GM21737 (cell line): ENCODE measurements around the gene MESP1.
"Not testable (repeated sequence)": the region's sequence is repeated elsewhere in the genome, so short reads cannot be mapped to it uniquely, and the experiment has no call there.

Experiments used
- ATAC-seq: cut with Tn5 transposase; IDR thresholded peaks from one replicate; pipeline ENCODE4 v1.9.1; 2021; ENCODE audit warnings: mild to moderate bottlenecking, moderate library complexity; ENCODE audit not compliant: unreplicated experiment

The MESP1 gene

DNA sequence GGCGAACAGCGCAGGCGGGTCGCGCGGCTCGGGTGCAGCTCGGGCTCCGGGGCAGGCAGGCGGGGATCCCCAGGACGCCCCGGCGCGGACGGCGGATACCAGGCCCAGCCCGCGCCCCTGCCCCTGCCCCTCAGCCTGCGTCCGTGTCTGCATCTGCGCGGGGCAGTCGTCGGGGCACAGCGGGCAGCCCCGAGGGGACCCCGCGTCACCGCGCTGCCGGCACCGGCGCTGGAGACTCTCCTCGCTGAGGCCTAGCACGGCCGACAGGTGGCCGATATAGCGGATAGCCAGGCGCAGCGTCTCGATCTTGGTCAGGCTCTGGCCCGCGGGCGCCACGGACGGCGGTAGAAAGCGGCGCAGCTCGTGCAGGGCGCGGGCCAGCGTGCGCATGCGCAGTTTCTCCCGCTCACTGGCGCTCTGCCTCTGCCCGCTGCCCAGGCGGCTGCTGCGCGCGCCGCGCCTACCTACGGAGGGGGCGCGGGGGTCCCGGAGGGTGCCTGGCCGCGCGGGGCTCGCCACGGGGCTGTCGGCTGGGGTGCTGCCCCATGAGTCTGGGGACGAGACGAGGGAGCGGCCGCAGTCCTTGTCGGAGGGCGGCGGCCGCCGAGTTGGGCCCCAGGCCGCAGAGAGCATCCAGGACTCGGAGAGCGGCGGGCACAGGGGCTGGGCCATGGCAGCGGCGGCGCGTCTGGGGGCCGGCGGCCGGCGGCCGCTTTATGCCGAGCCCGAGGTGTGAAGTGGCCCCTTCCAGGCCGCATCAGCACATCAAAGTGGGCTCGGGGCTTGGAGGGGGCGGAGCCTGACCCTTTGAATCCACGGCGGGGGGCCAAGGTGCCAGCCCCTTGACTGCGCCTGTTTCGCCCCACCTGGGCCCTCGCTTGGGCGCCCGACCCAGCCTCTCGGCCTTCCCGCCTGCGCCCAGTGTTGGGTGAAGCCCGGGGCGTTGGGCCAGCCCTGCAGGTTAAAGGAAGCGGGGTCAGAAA, at the start of gene MESP1:
Gene MESP1 (minus strand): TSS at position 690 of the 983 bp plus-strand sequence. CDS start 18 bp downstream, at position 672.
- peak; percentile 95 for ATAC-seq

DNA sequence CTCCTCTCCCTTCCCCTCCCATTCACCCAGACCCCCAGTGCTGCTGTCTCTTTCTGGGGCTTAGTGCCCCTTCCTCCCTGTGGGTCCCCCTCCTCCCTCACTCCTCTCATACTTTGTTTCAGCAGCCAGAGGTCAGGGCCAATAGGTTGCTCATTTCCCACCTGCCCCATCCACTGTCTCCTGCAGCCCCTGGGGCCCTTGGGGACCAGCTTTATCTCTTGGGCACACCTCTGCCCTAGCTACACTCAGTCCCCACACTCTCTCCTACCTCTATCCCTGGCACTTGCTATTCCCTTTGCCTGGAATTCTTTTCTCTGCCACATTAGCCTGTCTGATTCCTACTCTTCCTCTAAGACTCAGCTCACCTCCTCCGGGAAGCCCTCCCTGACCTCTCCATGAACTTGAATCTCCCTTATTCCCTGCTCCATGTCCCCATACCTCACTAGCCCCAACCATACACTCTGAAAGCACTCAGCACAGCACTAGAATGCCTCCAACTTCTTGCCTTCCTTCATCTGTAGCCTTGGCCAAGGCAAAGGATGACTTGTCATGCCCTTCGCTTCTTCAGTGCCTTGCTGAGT, 49.0 kb upstream of the MESP1 start:
- no peak for ATAC-seq

- ATAC-seq: no peak
Observed at GRCh38 chr15:89799011-89799911, 48.2 kb upstream of the MESP1 start.

DNA sequence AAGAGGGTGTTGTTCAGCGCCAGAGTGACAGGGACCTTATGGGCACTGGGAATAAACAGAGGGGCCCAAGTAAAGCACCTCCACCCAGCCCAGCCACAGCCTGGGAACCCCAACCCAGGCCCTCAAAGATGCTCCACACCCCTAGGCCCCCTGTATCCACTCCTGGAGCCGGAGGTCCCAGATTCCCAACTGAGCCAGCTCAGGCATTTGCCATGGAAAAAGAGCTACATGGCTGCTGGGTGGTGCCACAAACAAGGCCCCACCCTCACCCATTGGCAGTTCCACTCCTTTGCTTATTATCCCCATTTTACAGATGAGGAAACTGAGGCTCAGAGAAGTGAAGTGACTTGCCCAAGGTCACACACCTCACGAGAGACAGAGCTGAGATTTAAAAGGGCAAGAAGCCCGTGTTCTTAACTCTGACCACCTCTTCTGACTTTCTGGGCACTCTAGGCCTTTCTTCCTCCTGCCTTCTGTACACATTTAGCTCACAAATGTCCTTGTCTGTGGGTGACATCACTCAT, 46.7 kb upstream of the MESP1 start:
- no peak for ATAC-seq

- no peak for ATAC-seq
Observed at GRCh38 chr15:89795996-89796395, 44.9 kb upstream of the MESP1 start.

- ATAC-seq: no peak
Observed at GRCh38 chr15:89794627-89795241, 43.7 kb upstream of the MESP1 start.

DNA sequence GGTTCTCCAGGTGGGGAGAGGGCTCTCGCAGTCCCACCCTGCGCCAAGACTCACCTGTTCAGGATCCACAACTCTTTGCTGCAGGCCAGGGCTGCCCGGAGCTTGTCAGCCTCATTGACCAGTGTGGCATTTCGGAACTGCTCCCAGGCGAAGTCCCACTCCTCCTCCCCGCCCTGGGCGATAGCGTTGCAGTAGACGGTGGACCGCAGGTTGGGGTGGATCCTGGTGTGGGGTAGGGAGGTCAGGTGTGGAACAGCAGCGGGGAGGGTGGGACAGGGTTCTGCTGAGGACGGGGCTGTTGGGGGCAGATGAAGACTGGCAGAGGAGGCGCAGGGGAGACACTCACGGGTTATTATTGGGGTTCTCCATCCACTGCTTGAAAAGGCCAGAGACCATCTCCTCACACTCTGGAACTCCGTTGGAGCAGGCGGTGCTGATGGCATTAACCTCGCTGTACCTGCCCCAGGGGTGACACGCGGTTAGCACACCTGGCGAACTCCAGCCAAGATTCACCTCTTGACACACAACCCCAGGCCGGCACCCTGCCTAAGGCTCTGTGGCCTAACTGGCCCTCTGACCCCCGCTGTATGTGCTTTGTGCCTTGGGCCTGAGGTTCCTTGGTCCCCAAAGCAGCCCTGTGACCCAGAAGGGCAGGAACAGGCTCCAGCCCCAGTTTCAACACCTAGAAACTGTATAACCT, 41.2 kb upstream of the MESP1 start:
- ATAC-seq: no peak

GRCh38 chr15:89790661-89791060, 39.6 kb upstream of the MESP1 start:
- no peak for ATAC-seq

DNA sequence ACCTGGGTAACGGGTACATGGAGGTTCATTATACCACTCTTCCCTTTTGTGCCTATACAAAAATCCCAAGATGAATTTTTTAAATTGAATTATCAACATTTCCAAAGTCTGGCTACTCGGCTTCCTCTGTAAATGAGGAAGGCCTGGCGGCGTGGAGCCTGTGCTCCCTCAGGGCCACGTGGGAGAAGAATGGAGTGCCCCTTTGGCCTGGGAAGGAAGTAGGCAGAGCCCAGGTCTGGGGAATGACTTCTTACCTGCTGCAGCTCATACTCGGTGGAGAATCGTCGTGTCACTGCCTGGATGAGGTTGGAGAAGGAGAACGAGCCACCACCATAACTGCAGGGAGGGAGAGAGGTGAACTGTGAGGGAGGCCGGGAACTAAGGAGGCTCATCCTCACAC, 39.2 kb upstream of the MESP1 start:
- ATAC-seq: no peak

DNA sequence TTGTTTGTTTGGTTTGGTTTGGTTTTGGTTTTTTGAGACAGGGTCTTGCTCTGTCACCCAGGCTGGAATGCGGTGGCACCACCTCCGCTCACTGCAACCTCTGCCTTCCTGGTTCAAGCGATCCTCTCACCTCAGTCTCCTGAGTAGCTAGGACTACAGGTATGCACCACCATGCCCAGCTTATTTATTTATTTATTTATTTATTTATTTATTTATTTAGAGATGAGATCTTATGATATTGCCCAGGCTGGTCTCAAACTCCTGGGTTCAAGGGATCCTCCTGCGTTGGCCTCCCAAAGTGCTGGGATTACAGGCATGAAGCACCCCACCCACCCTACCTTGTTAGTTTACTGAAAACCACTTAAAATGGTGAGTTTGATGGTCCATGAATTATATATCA, 37.5 kb upstream of the MESP1 start:
- not testable (repeated sequence) for ATAC-seq

DNA sequence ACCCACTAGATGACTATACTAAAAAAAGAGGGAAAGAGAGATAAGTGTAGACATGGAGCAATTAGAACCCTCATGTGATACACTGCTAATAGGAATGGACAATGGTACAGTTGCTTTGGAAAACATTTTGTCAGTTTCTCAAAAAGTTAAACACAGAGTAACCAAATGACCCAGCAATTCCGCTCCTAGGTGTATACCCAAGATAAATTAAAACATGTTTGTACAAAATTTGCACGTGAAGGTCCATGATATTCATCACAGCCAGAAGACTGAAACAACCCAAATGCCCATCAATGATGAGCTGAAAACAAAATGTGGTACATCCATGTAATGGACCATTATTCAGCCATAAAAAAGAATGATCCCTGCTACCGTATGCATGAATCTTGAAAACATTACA, 36.9 kb upstream of the MESP1 start:
- ATAC-seq: no peak

GRCh38 chr15:89785774-89786140, 34.7 kb upstream of the MESP1 start:
- ATAC-seq: no peak

DNA sequence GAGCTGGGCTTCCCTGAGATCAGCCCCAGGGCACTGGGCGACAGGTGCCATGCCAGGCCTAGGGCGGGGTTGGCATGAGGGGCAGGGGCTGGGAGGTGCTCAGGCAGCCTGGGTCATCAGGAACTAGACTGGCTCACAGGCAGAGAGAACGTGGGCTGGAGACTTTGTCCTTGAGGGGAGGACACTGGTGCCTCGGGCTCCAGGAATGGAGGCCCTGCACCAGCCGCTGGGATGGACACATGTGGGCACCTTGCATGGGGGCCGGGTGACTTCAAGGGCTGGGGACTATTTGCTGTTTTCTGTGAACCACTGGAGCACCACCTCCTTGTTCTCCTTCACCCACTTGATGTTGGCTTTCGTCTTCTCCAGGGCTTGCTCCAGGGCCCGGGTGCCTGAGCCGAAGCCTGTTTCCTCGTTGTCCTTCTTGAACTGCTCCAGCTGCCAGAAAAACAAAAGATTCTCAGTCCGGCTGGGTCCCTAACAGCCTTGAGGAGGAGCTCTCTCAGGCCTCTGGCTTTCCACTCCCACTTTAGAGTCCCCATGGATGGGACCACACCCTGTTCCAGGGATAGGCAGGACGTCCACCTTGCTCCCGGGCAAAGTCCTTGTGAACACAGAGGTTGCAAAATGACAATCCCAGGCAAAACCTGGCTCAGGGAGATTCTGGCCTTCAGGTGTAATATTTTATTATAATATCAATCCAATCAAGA, 34.2 kb upstream of the MESP1 start:
- ATAC-seq: no peak

GRCh38 chr15:89784686-89784960, 33.6 kb upstream of the MESP1 start:
- ATAC-seq: no peak

GRCh38 chr15:89783861-89784685, 33.0 kb upstream of the MESP1 start:
- no peak for ATAC-seq

GRCh38 chr15:89783111-89783860, 32.2 kb upstream of the MESP1 start:
- ATAC-seq: no peak

DNA sequence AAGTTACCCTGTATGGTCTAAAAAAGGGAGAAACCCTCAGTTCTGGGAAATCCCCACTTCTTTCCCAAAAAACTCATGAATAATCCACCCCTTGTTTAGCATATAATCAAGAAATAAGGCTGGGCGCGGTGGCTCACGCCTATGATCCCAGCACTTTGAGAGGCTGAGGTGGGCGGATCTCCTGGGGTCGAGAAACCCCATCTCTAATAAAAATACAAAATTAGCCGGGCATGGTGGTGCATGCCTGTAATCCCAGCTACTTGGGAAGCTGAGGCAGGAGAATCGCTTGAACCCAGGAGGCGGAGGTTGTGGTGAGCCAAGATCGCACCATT, 31.5 kb upstream of the MESP1 start:
- not testable (repeated sequence) for ATAC-seq
